HG03571 (cell line): Measurements from ENCODE around the gene KCNG1.

Experiments
- ATAC-seq: cut with Tn5 transposase; IDR thresholded peaks from one replicate; pipeline ENCODE4 v1.9.1; 2021; ENCODE audit not compliant: unreplicated experiment

Gene KCNG1

DNA sequence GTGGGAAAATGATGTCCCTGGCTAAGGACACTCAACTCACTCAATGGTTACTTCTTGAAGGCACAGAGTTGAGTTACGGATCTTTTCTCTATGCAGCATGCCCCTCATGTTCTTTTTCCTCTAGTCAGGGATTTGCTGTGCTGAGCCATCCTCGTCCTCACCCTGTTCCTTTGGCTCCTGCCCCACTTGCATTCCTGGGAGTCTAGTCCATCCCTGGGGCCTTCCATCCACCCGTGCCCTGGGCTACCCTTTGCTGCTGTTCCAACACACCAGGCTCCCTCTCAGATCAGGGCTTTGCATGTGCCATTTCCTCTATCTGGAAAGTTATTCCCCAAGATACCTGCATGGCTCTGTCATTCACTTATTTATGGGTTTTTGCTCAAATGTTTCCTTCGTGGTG is 13.3 kb upstream of the KCNG1 start:
- no peak for ATAC-seq

DNA sequence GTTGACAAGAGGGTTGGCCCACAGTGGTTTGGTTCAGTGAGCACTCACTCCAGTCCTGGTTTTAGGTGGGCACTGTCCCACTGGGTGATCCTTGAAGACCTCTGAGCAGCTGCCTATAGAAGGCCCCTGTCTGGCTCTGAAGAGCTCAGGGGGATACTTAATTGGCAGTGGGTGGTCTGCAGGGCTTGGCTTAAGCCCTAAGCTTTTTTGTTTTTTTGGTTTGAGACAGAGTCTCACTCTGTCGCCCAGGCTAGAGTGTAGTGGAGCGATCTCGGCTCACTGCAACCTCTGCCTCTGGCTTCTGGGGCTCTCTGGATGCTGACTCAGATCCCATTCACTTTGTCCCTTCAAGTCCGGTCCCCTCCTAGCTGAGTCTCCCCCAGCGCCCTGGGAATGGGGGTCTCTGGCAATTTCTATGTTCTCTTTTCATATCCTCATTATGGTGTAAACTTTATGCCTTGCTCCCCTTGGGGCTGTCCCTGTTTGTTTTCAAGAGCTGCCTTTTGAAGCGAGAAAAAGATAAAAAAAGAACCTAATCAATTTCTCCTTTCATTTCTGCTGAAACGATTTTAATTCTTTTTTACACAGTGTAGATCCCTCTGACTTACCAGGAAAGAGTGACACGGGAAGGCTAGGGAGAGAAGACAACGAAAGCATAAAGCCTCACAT is 12.2 kb upstream of the KCNG1 start:
- ATAC-seq: no peak

DNA sequence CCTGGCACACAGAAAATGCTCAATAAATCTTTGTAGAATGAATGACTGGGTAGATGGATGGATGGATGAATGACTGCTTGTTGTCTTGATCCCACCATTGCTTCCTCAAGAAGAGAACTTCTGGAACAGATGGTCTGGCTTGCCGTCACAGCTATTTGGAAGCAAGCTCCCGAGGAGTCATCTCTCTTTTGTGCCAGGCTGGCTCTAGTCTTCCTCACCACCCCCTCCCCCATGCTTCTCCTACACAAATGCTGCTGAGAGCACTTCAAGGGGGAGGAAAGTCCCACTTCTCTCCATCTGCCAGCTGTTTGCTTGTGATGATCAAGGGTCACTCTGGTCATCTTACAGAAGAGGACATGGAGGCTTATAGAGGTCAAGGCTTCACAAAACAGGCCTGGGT is 11.6 kb upstream of the KCNG1 start:
- ATAC-seq: no peak

DNA sequence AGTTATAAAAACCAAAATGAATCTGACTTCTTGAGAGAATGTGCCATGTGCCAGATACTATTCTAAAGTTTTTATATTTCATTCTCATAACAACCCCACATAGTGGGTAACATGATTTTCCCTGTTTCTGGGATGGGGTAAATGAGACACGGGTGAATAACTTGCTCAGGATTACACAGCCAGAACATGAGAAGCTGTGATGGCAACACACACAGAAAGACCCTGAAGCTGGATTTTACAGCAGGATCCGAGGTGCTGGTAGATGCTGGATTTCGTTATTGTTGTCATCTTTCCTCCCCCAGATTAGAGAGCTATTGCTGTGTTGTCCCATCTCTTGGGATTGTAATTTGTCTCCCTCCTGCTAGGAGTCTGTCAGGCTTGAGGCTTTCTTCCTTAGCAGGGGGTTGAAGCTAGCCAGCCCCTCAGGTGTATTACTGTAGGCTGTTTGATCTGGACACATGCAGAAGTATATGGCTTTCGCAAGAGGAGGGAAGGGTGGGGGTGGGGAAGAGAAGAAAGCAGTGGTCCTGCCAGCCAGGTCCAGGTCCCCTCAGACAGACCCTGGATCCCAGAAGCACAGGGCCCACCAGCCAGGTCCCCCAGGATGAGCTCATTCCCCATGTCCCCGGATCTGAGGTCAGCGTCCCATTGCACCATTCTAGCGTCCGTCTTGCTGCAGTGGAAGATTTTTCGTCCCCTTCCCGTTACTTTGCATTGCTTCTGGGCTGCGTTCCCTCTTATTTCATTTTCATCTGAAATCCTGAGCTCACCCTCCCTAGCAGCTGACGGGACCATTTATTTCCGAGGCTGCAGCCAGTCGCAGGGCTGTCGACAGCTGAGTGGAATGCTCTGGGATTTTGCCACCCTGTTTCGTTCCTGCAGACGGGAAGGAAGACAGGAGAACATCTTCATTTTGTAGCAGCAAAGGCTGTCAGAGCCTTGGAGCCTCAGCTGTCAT is 7.3 kb upstream of the KCNG1 start:
- ATAC-seq: no peak

DNA sequence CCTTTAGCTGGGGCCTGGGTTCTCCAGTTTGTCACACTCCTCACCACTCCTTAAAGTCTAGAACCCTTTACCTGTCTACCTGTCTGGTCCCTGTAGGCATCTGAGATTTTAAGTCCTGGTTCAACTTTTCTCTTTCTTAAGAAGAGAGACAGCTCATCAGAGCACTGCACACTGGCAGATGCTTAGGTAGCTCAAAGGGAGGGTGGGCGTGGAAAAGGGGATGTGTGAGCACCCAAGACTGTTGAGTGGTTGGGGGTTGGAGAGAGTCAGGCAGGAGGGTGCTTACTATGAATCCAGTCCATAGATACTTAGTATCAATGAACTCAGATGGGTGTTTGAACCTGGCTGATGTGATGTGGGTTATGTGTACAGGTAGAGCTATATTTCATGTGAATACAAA is 6.6 kb upstream of the KCNG1 start:
- ATAC-seq: no peak

DNA sequence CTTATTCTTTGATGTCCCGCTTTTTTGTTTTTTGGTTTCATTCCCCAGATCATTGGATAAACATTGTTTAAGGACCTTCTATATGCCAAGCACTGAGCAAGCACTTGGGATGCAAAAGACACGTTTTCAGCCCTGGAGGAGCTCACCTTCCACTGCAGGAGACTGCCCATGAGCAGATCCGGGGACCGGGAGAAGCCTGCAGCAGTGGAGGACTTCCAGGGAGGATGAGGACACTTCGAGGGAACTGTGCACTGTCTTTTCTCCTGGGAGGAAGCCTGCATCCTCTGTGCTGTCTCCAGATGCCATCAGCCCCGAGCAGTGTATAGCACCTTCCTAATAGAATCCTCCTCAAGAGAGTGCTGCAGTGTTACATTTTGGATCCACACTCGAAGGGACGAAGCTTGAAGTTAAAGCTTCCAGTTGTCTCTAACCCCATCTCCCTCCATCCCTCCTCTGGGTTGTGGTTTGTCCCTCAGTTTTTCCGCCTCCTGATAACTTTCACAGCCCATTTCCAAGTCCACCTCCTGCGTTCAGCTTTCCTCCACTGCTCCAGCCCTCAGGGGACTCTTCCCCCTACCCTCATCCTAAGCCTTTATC is 5.8 kb upstream of the KCNG1 start:
- no peak for ATAC-seq

DNA sequence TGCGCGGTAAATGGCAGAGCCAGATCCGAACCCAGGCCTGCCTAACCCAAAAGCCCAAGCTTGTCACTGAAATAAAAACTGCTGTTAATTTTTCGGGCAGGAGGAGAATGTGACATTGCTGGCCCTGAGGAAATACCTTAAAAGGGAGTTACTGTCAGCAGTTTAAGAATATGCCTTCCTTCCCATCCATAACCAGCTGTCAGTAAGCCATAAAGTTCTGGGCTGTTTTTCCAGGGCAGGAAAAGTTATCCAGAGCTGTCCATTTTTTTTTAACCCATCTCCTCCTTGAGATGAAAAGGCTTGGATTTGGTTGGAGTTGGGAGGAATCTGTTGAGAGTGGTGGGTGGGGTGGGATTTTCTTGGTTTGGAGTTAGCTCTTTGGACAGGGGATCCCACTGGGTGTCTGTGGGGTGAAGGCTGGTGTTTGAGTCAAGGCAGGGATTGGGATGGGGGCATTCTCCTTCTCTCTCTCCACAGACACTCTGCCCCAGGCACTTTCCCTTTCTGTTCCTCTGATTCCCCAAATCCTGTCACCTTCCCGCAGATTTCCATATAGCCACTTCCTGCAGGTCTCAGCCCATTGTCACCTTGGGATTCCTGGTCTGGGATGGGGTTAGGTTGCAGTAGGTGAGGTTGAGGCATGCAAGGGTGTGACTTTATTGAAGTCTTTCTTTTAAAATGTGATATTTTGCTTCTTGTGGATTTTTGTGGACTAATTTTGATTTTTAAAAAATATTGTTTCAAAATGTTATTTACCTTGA is 4.3 kb upstream of the KCNG1 start:
- no peak for ATAC-seq

DNA sequence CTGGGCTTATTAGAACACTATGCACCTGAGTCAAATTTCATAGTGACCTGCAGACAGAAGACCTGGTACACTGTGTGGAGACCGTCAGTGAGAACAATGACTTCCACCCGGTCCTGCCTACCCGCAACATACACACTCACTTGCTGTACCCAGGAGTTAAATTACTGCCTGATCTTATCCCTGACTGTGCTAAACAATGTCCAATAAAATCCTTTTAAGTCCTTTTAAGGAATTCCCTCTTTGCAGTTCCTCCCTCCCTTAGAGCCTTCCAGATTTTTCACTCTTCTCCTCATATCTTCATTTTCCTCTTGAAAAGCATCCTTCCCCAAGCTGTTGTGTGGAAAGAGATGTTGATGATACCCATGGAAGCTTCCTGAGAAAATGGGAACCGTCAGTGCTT is 3.4 kb upstream of the KCNG1 start:
- no peak for ATAC-seq

DNA sequence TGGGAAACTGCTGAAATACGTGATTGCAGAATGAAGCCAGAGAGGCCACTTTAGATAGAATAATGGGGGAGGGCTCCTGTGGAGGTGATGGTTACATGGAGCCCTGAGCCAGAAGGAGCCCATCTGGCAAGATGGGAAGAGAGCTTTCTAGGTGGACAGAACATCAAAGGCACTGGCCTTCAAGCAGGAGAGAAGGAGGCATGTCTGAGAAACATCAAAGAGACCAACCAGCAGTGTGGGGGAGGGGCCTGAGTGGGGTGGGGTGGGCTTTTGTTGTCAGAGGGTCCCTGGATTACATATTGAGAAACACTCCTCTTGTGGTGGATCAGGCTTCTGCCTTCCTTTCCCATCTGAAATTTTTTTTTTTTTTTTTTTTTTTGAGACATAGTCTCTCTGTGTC is 1.9 kb upstream of the KCNG1 start:
- ATAC-seq: no peak

DNA sequence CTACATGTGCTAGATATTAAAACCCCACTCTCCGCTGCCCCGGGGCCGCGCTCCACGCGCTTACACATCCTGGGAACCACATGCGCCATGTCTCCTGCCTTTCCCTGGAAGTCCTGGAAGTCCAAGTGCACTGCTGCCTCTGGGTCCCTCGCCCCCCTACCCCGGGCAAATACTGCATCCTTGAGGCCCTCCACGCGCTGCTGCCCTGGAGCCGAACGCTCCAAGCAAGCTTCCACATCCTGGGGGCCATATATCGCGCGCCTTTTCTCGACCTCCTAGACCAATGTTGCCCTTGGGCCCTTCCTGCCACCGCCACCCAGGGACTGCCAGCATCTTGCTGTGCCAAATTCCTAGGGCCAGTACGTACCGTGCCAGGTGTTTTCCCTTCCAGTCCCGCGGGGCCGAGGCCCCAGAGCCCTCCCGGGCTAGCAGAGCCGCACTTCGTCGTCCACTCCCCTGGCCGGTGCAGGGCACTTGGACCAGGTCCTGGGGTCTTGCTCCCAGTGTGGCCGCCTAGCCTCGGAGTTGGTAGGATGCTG is 779 bp upstream of the KCNG1 start:
- ATAC-seq: no peak

DNA sequence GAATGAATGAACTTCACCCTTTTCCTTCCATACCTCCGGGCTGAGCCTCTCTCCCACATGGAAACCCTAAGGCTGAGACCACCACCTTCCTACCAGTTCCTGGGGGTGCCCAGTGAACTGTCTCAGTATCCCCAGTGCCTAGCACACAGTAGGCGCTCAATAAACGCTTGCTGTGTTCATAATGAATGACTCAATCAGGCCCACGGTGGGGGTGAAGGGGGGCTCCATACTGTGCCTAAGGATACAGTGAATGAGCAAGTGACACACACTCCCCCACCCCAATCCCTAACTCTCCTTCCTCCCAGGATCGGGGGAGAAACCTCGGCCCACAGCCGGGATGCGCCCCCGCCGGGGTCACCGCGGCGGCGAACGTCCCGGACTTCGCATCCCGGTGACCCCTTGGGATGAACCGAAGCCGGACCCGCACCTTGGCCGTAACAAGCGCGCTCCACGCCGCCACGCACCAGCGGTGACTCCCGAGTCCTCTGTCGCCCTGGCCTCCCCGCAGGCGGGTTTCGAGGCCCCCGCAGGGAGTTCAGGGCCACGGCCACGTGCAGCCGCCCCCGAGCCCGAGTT is 592 bp downstream of the KCNG1 start:
- no peak for ATAC-seq

DNA sequence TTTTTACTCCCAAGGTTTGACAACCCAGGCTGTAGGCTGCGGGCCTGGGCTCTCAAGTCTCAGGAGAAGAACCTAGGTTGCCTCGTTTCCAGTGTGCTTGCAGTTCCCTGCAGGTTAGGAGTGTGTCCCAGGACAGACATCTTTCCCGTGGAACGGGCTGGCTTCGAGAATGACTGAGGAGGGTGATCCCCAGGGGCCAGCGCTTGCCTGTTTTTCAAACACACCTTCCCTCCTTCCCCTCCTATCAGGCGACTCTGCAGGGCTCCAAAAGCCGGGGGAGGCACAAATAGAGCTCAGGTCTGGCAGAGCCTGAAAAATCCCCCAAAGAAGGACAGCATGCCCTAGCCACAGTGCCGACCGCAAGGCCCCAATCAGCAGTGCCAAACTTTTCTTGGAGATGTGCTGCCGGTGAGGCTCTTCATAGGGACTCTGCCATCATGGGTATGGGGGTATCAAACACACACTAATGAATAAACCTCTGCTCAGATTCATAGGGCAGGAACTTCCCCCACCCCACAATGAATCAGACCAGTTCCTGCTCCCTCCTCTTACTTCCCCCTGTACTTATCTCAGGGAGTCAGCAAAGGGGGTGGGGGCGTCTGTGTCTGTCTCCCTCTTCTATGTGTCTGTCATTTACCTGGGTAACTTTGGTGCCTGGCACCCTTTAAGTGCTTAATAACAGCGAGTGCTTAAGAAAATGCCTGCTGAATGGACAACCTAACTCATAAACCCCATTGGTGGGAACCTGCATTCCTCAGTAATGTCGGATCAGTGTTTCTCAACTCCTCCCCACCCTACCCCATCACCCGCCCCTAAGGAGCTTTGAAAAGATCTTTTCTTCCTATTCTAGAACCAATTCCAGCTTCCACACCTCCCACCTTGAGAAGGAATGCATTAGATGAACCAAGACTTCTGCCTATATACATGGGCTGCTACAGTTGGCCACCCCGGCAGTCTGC is 1.6 kb downstream of the KCNG1 start:
- no peak for ATAC-seq

DNA sequence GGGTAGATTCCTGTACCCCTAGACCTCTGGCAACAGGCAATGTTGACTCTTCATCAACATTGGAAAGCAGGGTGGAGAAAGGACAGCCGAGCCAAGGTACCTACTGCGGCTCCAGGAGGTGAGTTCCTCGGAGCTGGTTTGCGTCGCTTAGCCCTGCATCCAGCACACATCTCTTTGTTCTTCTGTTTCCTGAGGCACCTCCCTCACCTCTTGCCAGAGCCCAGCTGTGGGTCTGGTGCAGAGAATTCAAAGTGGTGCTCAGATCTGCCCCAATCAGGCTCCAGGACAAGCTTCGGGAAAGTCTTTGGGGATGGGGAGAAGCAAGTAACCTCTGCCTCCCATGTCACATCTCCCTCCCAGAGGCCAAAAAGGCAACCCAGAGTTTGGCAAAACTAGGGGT is 2.2 kb downstream of the KCNG1 start:
- no peak for ATAC-seq

DNA sequence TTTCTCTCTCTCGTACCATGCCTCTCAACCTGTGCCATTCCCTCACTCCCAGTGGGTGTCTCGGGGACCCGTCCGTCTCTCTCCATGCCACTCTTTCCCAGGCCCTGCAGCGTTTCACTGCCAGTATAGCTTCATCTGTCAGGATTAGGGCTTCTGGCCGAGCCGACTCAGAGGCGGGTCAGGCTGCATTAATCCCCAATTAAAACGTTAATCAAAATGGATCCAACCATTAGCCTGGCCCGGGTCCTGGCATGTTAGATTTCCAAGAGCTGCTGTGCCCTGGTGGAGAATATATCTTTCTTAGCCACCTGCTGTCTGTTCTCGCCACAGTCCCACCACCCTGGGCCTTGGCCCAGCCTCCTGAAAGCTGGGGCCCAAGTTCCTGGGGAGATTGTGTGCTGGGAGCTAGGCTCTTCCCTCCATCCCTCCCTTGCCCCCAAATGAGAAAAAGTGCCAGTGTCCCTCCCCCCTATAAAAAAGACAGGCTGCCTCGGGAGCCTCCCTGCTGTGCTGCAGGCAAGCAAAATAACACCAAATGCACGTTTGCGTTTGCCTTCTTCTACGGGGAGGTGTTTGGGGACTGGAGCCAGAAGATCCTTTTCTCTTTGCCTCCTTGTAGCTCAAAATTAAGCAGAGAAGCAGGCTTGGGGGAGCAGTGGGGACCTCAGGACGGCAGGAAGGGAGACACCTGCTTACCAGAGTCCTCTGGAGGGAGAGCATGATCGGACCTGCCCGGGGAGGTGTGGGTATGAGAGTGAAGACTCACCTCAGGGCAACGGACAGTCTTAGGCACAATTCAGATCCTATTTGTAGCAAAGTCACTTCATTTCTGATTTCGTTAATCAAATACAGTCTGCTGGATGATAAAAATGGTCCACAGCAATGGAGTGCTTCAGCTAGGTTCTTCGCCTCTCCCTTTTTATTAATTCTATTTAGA is 3.0 kb downstream of the KCNG1 start:
- ATAC-seq: no peak

DNA sequence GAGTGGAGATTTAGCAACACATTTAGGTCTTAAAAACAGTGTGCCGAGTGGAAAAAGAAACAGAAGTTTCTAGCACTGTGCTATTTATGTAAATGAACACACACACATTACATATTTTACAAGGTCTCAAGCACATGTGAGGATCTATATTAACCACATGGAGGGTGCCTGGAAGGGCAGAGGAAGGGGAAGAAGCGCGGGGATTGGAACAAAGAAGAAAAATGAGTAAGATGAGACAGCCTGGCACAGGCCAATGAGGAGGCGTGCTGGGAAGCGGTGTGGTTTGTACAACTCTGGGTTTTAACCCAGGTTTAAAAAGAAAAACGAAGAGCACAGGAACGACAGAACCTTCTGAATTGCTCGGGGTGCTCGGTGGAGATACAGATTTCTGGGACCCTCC is 5.7 kb downstream of the KCNG1 start:
- ATAC-seq: no peak

DNA sequence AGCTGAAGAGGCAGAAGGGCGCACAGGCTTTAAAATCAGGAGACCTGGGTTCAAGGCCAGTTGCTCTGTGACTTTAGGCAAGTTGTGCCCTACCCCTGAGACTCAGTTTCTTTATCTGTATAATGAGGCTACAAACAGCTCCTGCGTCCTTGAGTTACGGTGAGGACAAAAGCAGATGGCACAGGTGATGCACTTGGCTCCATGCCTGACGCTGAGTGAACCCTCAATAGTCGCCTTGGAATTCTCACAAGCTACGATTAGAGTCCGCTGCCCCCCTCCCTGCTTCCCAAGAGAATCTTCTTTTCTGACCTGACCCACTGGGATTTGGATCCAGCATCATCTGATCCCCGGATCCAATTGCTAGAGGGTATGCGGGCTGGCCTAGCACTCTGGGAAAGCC is 6.4 kb downstream of the KCNG1 start:
- no peak for ATAC-seq

DNA sequence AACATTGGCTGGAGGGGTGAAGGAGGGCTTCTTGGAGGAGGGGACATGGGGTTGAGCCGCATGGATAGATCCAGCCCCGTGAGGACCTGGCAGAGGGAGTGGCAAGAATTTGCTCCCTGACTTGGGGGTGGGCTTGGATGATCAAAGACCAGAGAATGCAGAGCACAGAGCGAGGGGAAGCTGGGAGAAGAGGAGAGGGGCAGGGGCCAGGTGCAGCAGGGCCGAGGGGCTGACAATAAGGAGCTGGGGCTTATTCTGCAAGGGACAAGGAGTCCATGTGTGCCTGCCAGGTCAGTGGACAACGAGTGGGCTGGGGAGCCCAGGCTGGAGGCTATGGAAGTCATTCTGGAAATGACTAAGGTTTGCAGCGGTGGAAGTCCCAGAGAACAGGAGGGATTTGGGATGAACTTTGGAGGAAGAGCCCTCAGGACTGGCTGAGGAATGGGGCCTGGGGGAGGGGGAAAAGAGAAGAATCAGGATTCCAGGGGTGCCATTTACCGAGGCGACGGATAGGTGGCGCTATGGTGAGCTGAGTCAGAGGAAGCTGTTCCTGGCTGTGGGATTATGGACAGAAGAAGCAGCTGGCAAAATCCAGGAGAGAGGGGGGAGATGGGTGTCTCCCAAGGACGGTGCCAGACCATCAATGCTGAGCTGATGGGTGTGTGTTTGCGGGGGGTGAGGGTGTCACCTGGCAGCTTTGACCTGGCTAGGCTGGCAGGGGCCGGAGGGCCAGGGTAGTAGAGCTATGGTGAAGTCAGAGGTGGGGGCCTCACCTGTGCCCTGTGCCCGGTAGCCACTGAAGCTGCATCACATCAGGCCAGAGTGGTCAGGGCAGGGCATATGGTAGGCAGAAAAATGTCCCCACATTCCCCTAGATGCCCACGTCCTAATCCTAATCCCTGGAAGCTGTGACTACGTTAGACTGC is 7.8 kb downstream of the KCNG1 start:
- ATAC-seq: no peak
